ENCODE measurements around the gene EVI5L.

EVI5L gene

DNA sequence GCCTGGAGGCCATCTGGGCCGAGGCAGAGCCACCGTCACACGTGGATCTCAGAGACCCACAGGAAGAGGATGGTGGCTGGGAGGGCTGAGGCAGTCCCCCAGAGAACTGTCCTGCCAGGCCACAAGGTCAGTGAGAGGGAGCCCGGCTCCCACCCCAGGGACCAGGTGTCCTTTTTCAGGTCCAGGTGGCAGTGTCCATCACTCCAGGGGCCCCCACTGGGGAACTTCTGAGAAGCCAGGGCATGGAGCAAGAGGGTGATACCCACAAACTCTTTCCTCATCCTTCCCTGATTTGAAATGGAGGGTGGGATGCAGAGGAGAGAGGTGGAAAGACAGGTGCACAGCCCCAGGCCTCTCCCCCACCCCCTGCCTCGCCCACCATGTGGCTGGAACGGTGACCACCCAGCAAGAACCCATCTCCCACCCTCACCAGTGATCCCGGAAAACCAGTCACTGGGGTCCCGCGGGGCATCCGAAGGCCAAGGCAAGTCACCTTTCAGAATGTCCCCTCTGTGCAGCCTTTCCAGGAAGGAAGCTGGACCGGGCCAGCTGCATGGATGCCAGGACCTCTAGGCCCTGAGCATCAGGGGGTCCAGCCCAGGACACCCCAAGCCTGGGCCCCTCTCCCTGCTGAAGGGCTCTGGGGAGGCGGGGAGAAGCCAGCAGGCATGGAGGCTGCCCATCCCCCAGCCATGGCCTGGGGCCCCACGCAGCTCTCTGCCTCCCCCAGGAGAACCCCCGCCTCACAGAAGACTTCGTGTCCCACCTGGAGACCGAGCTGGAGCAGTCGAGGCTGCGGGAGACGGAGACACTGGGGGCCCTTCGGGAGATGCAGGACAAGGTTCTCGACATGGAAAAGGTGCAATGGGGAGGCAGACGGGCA, 30.1 kb downstream of the EVI5L start:
- DNase-seq (ENCODE audit: low read depth, low spot score) = no peak

DNA sequence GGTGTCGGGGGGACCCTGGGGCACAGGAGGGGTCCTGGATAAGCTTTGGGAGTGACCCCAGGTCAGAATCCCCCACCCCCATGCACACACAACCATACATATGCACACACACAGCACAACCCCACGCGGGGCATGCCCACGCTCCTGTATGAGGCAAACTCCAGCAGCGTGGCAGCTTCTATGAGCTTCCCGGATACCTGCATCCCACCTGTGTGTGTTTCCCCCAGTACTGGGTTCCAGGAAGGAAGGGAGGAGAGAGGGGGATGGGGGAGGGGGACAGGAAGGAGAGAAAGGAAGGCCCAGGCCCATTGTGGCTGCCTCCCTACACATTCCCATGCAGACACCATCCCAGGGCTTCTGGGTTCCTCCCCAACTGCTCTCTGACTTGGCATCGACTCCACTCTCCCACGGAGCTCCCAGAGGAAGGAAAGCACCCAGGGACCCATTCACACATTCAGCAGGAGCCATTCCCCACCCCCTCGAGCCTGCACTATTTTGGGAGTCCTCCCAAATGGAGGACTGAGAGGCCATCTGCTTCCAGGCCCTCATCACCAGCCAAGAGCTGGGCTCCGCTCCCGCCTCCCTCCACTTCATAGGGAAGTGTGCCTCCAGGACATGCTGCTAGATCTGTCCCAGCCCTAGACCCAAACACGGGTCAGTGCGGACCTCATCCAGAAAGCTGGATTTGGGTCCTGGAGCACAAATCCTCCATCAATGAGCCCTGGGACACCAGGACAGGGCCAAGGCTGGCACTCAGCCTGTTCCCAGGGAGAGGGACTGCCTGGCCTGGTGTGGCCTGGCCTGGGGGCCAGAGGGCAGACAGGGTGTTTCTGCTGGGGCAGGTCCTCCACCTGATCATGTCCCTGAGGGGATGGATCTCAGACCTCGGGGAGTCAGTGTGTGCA, 30.9 kb downstream of the EVI5L start:
- no peak for DNase-seq (ENCODE audit: low read depth, low spot score)

DNA sequence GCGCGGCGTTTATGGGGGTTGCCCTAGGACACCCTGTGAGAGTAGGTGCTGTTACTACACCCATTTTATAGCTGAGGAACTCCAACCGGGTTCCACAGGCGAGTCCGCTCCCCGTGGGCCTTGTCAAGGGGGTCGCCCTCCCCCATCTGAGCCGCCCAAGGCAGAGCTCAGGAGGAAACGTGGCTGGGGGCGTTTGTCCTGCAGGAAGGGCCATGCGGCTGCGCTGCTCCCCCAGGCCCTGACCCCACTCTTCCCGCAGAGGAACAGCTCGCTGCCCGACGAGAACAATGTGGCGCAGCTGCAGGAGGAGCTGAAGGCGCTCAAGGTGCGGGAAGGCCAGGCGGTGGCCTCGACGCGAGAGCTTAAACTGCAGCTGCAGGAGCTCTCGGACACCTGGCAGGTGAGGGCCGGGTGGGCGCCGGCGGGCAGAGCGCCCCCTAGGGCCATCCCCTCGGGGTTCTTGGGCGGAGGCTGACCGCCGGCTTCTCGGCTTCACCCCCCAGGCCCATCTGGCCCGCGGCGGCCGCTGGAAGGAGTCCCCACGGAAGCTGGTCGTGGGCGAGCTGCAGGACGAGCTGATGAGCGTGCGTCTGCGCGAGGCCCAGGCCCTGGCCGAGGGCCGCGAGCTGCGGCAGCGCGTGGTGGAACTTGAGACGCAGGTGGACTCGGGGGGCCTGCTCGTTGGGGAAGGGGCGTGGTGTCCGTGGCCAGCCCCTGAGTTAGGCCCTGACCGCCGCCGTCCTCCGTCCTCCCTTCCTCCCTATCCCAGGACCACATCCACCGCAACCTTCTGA, 31.8 kb downstream of the EVI5L start:
- DNase-seq (ENCODE audit: low read depth, low spot score) = no peak

DNA sequence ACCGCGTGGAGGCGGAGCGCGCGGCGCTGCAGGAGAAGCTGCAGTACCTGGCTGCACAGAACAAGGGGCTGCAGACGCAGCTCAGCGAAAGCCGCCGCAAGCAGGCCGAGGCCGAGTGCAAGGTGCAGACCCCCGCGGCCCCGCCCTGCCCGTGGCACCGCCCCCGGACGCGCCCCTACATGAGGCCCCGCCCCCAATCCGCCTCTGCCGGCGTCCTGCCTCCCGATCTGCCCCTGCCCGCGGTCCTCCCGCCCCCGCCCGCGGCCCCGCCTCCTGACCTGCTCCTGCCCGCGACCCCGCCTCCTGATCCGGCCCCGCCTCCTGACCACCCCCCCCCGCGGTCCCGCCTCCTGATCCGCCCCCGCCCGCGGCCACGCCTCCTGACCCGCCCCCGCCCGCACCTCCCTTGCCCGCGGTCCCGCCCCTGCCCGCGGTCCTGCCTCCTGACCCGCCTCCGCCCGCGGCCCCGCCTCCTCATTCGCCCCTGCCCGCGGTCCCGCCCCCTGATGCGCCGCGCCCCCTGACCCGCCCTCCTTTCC, 32.5 kb downstream of the EVI5L start:
- DNase-seq (ENCODE audit: low read depth, low spot score) = no peak

DNA sequence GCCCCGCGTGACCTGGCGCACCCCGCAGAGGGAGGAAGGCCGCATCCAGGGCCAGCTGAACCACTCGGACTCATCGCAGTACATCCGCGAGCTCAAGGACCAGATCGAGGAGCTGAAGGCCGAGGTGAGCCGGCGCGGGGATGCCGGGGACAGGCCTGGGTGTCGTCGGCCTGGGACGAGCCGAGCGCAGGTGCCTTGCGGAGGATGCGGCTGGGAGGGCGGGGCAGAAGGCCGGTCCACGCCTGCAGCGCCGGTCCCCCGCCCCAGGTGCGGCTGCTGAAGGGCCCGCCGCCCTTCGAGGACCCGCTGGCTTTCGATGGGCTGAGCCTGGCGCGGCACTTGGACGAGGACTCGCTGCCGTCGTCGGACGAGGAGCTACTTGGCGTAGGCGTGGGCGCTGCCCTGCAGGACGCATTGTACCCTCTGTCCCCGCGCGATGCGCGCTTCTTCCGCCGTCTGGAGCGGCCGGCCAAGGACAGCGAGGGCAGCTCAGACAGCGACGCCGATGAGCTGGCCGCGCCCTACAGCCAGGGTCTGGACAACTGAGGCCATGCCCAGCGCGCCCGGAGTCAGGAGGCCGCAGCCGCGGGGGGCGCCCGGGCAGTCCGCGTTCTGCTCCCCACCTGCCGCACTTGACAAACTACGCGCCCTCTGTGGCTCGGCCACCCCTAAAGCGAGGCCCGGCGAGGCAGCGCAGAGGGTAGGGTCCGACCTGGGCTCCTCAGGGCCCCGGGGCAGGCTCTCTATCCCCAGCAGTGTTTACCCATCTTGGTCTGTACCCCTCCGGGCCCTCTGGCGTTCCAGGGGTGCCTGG, 33.3 kb downstream of the EVI5L start:
- DNase-seq (ENCODE audit: low read depth, low spot score) = no peak

DNA sequence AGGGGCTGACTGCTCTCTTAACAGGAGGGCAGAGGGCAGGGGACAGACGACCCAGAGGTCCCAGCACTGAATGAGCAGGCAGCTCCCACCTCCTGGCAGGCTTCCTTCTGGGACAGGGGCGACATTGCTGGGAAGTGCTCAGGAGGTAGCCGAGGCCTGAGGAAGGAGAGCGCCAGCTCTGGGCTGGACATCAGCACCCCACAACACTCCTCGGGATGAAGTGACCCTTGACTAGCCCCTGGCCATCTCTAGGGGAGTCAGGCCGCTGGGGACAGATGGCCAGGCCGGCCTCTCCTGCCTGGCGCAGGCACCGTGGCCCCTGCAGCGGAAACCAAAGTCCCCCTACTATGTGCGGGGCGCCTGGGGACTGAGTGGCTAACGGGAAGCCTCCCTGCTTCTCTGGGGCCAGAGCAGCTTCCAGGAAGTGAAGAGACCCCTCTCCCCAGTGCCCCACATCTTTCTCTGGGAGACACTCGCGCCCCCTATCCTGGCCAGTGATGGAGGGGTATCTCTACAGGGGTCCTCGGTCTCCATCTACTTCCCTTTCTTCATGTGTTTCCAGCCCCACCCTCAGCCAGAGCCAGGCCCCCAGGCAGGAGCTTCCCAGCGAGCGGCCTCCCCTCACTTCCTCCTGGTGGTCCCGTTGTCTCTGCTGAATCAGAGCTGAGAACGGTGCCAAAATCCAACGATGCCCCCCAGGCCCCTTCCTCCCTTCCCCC, 34.1 kb downstream of the EVI5L start:
- no peak for DNase-seq (ENCODE audit: low read depth, low spot score)

DNA sequence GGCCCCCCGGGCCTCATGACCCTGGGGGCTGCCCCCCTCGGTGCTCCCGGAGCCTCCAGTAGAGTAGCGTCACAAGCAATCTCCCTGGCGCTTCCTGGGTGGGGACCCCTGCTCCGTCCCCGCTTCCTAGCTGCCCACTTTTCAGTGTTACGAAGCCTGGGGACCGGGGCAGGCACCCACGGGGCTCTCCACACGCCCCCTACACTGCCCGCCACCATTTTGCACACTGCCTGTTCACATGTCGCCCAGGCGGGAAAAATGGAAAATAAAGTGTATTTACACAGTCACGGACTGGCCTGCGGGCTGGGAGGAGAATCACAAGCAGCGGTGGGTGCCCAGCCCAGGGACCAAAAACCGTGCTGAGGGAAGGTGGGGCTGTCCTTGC, 34.7 kb downstream of the EVI5L start:
- no peak for DNase-seq (ENCODE audit: low read depth, low spot score)

DNA sequence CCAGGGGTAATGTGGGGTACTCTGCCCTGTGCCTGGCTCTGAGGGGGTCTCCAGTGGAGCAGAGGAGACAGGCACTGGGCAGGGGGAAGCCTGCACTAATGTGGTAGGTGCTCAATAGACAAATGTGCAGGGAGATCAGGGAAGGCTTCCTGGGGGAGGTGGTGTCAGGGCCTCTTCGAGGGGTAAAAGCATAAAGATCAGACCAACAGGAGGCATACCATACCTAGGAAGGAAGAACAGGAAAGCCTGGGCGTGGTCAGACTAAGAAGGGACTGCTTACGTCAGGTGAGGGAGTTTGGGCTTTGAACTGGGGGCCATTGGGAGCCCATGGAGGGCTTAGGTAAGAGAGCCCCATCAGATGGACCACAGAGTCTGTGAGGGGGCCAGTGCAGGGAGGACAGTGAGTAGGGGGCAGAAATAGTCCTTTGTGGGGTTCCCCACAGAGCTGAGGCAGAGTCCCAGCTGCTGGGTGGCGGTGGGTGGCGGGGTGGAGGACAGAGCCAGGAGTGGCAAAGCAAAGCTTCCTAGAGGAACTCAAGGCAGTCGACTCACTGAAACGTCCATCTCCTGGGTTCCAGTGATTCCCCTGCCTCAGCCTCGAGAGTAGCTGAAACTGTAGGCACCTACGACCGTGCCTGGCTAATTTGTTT, 35.4 kb downstream of the EVI5L start:
- no peak for DNase-seq (ENCODE audit: low read depth, low spot score)

DNA sequence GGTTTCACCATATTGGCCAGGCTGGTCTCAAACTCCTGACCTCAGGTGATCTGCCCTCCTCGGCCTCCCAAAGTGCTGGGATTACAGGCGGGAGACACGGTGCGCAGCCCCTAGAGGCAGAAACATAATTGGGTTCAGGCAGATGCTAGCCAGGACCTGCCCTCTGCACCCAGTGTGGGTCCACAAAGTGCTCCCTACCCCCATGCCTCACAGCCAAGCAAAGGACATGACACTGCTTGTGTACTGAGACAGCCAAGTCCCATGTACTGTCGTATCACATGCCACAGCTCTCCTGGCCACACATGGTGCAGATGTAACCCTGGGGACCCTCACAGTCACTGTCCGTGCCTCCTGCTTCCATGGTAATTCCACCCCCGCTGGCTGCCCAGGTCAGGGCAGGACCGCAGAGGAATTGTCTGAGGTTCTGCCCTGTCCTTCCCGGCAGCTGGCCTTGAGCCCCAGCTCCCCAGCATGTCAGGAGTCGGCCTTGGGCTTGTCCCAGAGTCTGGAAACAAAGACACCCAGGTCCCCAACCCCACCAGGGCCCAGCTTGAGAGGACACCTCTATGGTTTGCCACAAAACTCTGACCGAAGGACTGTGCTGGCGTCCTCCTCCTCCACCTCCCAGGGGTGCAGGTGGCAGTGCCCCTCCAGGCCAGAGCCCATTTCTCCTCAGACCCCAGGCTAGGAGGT, 36.5 kb downstream of the EVI5L start:
- no peak for DNase-seq (ENCODE audit: low read depth, low spot score)

DNA sequence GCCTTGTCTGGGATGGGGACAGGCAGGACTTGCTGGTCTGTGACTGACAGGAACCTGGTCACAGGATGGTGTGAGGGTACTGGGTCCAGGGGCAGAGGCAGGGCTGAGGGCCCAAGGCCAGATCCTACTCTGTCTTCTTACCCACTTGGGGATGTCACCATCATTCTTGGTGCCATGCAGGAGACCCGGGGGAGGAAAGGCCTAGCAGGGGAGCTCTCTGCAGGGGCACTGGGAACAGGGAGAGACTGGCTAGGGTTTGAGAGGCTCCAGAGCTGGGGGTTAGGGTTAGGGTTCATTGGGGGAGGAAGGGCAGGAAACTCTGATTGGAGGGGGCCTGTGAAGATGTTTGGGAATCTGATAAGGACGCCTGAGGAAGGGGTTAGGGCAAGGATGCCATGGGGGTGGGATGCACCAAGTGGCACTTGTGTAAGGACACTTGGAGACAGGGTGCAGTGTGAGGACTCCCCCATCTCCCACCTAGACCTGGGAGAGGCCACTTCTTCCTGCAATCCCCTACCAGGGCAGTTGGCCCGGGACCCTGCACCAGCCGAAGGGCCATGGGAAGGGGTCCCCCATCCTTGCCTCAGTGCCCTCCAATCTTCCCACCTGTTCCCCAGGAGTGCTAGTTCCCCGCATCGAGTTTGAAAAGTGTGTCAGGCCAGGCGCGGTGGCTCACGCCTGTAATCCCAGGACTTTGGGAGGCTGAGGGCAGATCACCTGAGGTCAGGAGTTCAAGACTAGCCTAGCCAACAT, 37.2 kb downstream of the EVI5L start:
- no peak for DNase-seq (ENCODE audit: low read depth, low spot score)

DNA sequence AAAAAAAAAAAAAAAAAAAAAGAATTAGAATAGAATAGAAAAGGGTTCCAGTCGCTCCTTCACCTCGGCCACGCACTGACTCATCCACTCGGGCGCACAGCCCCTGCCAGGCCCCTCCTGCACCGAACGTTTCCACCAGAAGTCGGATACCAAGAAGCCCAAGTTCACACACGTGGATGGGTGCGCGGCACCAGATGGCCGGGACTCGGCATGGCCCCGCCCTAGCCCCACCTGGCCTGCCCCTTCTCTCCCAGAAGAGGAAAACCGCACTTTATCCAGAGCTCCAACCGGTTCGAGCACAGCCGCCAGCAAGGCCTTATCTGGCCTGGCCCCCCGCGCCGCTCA, 38.3 kb downstream of the EVI5L start:
- no peak for DNase-seq (ENCODE audit: low read depth, low spot score)

DNA sequence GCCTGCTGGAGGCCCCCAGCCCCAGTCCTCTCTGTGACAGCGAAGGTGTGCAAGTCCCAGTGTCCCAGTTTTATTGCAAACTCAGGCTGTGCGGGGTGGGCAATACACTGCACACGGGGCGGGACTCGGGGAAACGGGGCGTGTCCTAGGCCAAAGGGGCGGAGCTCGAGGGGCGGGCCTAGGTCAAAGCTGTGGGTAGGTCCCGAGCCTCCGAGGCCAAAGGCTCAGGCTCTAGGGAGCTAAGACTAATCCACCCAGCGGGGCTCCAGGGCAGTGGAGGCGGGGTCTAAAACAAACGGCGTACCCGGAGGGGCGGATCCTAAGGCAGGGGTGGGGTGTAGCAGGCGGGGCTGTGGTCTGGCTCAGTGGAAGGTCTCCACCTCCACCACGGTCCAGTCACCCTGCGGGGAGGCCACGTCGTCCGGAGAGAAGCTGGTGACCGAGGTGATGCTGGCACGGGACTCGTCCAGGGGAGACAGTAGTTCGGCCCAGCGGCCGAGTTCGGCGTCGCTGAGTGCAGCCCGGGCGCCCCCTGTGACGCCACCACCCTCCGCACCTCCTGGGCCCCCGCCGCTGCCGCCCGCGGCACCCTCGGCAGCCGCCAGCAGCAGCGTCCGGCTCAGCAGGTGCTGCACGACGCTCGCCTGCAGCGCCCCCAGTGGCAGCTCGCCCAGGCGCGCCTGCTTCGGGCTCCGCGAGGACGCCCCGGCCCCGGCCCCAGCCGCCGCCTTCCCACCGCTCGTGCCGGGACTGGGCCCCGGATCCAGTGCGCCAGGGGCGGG, 38.8 kb downstream of the EVI5L start:
- no peak for DNase-seq (ENCODE audit: low read depth, low spot score)

DNA sequence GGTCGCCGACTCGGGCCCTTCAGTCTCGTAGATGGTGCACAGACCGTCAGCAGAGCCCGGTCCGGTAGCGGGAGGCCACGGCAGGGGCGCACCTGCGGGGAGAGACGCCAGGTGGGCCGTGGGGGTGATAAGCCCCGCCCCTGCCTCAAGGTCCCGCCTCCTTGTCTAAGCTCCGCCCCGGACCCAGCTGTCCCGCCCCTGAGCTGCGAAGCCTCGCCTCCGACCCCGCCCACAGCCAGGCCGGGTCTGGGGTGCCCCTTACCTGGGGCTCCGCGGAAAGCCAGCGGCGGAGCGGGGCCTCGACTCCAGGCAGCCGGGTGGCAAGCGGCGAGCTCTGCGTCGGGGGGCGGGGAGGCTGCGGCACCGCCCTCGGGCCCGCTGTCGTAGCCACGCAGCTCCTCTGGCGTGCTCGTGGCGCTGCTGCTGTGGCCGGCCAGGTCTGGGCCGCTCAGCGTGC, 39.5 kb downstream of the EVI5L start:
- no peak for DNase-seq (ENCODE audit: low read depth, low spot score)

DNA sequence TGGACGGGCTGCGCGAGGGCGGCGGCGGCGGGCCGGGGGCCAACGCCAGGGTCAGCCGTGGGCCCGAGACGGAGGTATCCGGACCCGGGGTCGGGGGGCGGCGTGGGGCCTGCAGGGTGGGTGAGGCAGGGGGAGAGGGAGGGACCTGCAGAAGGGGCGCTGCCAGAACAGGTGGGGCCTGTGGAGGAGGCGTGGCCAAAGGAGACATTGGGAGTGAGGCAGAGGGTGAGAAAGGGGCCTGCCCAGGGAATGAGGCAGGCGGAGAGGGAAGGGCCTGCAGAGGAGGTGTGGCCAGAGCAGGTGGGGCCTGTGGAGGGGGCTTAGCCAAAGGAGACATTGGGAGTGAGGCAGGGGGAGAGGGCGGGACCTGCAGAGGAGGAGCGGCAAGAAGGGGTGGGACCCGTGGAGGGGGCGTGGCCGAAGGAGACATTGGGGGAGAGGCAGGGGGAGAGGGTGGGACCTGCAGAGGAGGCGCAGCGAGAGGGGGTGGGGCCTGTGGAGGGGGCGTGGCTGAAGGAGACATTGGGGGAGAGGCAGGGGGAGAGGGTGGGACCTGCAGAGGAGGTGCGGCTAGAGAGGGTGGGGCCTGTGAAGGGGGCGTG, 40.0 kb downstream of the EVI5L start:
- no peak for DNase-seq (ENCODE audit: low read depth, low spot score)

DNA sequence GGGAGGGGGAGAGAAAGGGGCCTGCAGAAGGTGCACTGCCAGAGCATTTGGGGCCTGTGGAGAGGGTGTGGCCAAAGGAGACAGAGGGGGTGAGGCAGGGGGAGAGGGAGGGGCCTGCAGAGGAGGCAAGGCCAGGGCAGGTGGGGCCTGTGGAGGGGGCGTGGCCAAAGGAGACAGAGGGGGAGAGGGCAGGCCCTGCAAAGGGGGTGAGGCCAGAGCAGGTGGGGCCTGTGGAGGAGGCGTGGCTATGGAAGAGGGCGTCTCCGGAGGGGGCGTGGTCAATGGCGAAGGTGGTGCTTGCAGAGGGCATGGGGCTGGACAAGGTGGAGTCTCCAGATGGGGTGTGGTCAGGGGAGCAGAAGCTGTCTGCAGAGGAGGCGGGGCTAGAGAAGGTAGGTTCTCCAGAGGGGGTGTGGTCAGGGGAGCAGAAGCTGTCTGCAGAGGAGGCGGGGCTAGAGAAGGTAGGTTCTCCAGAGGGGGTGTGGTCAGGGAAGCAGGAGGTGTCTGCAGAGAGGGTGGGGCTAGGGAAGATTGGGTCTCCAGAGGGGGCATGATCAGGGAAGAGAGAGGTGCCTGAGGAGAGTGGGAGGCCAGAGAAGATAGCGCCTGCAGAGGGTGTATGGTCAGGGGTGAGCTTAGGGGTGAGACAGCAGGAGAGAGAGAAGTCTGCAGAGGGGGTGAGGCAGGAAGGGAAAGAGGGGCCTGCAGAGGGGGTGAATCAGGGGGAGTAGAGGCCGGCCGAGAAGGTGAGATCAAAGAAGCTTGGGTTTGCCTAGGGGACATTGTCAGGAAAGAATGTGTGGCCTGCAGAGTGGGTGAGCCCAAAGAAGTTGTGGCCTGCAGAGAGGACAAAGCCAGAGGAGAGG, 40.8 kb downstream of the EVI5L start:
- no peak for DNase-seq (ENCODE audit: low read depth, low spot score)
